Umbilical cord (tissue), 2 donors: ENCODE data around the gene CD48. TPM values are rescaled to one million over a fixed set of nuclear protein-coding genes. Genes with fewer than 3 reads are reported as not detected.

ENCODE experiments used
- DNase-seq: peaks from one replicate; pipeline ENCODE4 v3.0.0-alpha.2; 2015; ENCODE audit warnings: low spot score
- total RNA-seq: library from RNA; depleted of rRNA; stranded (reverse); fragments of >200 nt; gene quantifications from one replicate; pipeline ENCODE4 v1.2.3, GENCODE V29; 2014; ENCODE audit warnings: low replicate concordance; ENCODE audit not compliant: insufficient read depth

CD48 gene
- total RNA-seq, 1 donor from 2014 or later, result 12.5 TPM

- DNase-seq, result no peak
Measured at GRCh38 chr1:160676869-160677597, 34.6 kb downstream of the CD48 start.

DNA sequence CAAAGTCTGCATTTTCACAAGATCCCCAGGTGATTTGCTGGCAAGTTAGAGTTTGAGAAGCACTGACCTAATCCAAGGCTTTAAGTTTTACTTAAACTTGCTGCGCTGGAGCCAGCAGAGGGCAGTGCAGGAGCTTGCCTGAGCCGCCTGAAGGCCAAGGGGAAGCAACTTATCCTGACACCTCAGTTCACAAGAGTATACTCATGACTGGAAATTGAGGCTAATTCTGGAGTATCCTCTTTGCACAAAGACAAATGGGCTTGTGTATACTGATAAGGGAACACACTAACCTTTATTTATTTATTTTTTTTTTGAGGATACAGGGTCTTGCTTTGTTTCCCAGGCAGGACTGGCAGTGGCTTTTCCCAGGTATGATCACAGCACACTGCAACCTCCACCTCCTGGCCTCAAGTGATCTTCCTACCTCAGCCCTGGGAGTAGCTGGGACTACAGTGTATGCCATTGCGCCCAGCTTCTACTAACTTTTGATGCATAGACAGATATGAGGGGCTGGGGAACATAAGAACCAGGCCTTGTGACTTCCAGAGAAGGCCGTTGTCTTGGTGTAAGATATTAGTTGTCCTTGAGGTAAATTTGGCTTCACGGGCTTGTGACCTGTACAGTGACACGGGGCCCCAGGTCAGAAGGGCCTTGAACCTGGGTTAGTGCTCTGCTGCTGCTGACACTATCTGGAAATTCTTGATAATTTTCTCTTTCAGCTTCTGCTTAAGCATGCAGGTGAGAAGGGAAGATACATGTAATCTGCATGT lies 35.8 kb downstream of the CD48 start:
- DNase-seq, result peak; percentile 73

- DNase-seq, result no peak
Measured at GRCh38 chr1:160674415-160674814, 37.2 kb downstream of the CD48 start.

GRCh38 chr1:160672789-160673695 lies 38.6 kb downstream of the CD48 start:
- no peak for DNase-seq

DNA sequence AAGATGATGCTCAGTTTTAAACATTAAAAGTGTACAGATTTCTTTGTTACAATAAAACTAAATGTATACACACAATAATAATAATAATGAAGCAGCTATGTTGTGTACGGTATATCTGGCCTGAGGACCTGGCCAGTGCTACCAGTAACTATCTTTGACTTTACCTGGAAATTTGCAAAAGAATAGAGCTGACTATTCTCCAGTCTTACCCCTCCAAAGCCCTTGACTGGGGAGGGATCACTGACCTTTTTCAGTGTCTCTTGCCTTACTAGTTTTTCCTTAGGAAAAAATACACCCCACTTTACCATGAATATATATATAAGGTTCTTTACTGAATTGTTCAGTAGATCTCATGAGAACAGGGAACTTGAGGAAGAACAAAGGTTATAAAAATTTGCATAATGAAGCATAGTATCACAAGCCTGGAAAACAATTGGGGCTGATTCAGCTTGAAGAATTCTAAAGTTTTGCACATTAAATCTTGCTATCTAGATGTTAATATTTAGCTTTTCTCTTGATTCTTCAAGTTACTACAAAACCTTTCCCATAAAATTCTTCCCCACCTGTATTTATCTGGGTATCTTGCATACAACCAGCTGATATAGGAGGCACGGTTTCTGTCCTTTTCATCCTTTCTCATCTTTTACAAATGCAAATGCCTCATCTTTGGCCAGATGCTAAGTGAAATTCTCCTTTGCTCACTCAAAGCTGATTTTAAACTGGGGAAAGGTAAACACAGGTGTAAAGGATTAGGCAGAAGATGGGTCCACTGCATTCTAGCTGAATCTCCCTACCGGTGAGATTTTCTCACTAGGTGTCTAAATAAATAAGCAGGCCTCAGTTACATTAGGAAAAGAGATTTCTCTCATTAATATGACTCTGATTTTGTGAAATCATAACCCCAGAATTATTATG lies 39.8 kb downstream of the CD48 start:
- DNase-seq, result no peak

GRCh38 chr1:160670701-160671100 lies 40.9 kb downstream of the CD48 start:
- no peak for DNase-seq

DNA sequence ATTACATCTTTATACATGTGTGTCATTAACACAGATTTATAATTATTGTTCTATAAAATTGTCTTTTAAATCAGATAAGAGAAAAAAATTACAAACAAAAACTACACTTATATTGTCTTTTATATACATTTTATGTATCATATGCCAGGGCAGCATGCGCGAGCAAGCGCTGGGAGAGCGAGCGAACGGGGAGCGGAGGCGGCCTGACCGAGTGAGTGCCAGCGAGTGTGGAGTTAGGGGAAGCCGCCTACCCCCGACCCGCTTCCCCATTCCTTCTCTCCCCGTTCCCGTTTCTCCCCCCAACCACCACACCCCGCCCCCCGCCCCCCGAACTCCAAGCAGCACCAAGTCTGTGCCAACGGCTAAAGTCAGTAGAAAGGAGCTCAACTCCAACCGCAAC lies 41.8 kb downstream of the CD48 start:
- DNase-seq, result no peak

DNA sequence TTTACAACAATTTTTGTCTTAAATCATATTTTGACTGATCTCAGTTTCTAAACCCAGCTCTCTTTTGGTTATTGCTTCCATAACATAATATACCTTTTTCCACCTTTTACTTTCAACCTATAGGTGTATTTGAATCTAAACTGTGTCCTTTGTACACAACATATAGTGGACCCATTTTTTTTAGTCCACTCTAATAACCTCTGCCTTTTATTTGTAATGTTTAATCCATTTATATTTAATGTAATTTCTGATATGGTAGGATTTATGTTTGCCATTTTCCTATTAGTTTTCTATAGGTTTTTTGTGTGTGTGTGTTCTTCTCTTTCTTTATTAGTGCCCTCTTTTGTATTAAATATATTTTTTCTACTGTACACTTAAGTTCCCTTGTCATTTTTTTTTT lies 42.3 kb downstream of the CD48 start:
- DNase-seq, result no peak

DNA sequence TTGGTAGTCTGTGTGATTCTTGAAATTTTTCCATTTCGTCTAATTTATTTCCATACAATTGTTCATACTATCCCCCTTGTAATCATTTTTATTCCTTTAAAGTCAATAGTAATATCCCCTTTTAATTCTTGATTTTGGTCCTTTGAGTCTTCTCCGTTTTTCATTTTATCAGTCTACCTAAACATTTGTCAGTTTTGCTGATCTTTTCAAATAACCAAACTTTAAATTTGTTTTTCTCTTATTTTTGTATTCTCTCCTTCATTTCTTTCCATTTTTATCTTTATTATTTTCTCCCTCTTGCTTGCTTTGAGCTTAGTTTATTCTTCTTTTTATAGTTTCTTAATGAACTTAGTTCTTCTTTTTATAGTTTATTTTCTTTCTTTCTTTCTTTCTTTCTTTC lies 43.7 kb downstream of the CD48 start:
- DNase-seq, result no peak

- no peak for DNase-seq
Measured at GRCh38 chr1:160666079-160666442, 45.6 kb downstream of the CD48 start.

DNA sequence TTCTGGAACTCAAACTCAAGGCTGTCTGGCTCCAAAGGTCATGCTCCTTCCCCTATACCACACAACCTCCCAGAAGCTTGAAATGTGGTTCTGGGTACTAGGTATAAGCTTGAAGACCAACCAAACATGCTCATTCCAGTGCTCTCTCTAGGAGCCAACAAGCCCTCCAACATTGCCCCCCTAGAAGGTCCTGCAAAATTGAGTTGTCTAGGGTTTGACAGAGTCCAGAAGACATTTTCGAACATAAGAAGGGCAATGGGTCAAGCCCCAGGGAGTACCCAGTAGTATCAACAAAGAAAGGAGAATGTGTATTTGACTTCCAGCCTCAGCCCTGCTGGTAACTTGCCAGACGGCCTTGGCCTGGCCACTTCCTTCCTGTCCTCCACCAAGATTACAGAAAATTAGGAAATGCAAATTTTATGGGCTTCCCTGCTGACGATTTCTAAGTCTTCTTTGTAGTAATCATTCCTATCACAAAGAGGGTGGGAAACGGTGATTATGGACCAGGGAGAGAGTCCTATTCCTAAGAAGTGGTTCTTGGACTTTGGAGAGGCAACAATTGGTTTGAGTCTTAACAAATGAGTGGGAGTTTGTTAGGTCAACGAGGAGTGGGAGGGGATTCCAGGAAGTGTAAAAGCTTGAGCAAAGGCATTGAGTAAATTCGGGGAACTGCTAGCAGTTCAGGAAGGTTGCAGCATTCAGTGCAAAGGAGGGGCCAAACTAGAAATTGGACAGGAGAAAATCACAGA lies 46.1 kb downstream of the CD48 start:
- peak; percentile 40 for DNase-seq

- DNase-seq, result no peak
Measured at GRCh38 chr1:160664573-160665051, 47.0 kb downstream of the CD48 start.

DNA sequence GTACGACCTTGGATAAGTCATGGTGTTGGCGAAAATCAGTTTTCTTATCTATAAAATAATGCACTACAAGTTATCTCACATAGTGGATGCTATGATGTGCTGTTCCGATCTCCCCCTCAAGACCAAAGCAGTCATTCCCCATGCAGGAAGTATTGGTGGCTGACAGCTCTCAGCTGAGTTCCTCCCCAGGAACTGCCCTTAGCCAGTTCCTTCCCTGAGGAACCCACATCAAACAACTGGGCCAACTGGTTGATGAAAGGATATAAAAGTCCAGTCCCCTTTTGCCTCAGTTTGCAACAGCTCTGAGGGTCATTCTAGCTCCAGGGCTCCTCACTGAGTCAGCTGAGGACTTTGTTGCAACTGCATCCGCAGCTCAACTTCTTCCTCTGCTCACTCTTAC lies 48.7 kb downstream of the CD48 start:
- DNase-seq, result no peak

DNA sequence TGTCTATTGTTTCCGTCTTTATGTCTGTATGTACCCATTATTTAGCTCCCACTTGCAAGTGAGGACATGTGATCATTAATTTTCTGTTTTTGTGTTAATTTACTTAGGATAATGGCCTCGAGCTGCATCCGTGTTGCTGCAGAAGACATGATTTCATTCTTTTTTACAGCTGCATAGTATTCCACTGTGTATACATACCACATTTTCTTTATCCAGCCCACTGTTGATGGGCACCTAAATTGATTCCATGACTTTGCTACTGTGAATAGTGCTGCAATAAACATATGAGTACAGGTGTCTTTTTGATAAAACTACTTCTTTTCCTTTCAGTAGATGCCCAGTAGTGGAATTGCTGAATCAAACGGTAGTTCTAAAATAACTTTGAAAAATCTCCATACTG lies 52.1 kb downstream of the CD48 start:
- no peak for DNase-seq

DNA sequence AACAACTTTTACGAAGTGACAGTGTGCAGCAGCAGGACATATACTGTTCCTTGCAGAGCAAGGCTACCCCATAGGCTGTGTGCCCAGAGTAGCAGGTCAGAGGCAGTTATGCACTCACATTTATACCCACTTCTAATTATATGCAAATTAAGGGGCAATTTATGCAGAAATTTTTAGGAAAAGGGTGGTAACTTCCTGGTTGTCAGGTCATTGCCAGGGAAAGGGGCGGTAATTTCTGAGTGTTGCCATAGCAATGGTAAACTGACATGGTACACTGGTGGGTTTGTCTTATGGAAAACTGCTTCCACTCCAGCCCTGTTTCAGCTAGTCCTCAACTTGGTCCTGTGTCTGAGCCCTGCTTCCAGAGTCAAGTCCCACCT lies 52.8 kb downstream of the CD48 start:
- DNase-seq, result no peak

GRCh38 chr1:160658162-160658813 lies 53.3 kb downstream of the CD48 start:
- no peak for DNase-seq

- no peak for DNase-seq
Measured at GRCh38 chr1:160657250-160657781, 54.3 kb downstream of the CD48 start.

DNA sequence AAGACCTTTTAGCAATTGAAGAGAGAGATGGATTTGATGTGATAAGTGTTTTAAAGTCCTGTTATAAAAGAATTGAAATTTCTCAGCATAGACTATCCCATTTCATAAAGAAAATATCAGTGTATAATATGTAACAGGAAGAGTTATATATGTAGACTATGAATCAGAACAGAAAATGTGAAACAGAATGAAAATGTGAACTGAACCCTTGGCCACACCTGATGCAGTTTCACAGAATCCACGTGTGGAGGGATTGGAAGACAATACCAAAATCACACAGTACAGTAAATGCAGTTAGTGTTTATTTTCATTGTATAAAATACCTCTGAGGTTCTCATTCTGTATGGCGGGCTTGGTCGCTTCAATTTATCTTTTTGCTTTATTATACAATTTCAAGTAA lies 54.9 kb downstream of the CD48 start:
- DNase-seq, result no peak

DNA sequence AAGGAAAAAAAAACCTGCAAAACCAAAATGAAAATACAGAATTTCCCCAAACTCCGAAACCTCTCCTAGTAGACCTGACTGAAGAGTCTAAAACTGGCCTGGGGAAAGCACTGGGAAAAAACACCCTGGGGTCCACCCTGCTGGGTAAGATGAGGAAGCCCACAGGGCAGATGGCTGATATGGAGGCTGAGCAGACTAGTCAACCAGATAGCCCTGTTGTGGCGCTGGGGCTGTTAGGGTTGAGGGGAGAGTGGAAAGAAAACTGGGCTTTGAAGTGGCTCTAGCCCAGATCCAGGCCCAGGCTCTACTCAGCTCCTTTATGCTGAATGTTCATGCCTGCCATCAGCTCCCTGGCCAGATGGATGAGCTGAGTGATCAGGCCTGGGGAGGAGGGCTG lies 58.0 kb downstream of the CD48 start:
- DNase-seq, result no peak
